HG02678 (cell line): ENCODE results near the gene PSG11.
"Not testable (repeated sequence)": the region's sequence is repeated elsewhere in the genome, so short reads cannot be mapped to it uniquely, and the experiment has no call there.

Experiments used
- ATAC-seq: cut with Tn5 transposase; IDR thresholded peaks from one replicate; pipeline ENCODE4 v1.9.1; 2021; ENCODE audit warnings: mild to moderate bottlenecking, moderate library complexity; ENCODE audit not compliant: unreplicated experiment

Gene PSG11

DNA sequence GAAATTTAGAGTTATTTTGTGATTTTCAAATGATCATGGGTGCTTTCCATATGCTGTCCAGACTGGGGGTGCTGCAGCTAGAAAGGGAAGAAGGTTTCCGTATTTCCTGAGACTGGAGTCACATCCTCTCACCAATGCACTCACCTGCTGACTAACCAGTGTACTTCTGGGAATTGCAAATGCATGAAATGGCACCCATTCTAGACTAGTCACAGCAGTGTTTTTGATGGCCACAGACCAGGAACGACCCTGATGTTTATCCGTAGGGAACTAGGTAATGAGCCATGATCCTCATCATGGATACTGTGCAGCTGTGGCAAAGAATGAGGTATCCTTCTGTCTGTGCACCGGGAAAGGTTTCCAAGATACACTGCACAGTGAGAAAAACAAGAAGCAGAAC lies 37.1 kb downstream of the PSG11 start:
- ATAC-seq: not testable (repeated sequence)

- not testable (repeated sequence) for ATAC-seq
Observed at GRCh38 chr19:42988206-42988605, 38.1 kb downstream of the PSG11 start.

DNA sequence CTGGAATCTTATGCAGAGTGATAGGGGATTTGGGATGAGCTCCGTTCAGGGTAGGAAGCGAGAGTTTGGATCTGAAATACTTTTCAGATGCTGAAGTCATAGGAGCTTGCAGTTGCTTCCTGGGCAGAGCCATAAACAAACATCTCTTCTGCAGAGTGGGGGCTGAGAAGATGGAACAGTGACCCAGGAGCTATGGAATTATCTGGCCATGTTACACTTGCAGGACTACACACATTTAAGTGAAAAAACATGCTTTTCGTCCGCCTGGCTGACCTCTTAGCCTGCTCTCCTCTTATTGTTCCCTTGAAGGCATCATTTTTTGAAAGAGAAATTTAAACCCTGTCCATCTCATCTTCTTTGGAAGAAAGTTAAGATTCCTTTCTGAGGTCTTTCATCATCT lies 40.7 kb downstream of the PSG11 start:
- ATAC-seq: no peak

- ATAC-seq: not testable (repeated sequence)
Observed at GRCh38 chr19:42982111-42982510, 44.2 kb downstream of the PSG11 start.

DNA sequence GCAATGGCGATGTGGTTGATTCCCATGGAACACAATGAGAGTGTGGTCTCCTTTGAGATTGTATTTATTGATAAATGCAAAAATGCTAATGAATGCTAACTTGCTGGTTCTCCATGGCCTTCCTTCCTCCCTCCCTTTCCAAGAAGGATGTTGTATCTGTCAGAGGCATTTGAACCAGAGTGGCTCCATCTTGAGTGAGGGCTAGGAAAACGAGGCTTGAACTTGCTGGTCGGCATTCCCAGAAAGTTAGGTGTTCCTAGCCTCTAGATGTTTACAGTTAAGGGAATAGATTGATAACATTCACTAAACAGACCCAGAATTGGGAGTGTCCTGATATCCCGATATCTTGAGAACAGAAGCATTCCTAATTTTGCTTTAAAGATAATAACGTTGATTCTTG lies 54.8 kb downstream of the PSG11 start:
- ATAC-seq: not testable (repeated sequence)

GRCh38 chr19:42965176-42965575 lies 61.1 kb downstream of the PSG11 start:
- no peak for ATAC-seq

DNA sequence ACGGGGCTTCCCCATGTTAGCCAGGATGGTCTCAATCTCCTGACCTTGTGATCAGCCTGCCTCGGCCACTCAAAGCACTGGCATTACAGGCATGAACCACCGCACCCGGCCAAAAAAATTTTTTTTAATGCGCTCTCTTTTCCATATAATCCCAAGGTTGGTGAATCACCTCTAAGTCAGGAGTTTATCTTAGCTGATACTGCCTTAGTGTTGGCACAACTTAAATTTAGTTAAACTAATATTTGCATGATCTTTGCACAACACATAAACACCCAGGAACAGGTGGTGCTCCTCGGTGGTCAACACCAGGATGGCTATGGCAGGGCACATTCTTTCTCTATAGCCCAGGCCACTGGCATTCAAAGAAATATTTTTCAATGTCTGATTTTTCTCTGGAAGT lies 65.2 kb downstream of the PSG11 start:
- no peak for ATAC-seq
